Lower leg skin (tissue), 3 donors: ENCODE measurements around the gene SIPA1.

Experiments used
- POLR2A ChIP-seq, 2 donors: fragments of 450-650 bp; IDR thresholded peaks; one replicate each; pipeline ENCODE4 v1.6.1; 2016 to 2017; ENCODE audit warnings: antibody characterized with exemption in 2 of 2, mild to moderate bottlenecking in 1 of 2, moderate library complexity in 1 of 2
- TF ChIP-seq, protein P1 (sequence below), 3 donors: fragments of 450-650 bp; IDR thresholded peaks; one replicate each; pipeline ENCODE4 v1.5.1; 2016; ENCODE audit warnings: antibody characterized with exemption in 3 of 3, mild to moderate bottlenecking in 3 of 3, moderate library complexity in 2 of 3

DNA sequence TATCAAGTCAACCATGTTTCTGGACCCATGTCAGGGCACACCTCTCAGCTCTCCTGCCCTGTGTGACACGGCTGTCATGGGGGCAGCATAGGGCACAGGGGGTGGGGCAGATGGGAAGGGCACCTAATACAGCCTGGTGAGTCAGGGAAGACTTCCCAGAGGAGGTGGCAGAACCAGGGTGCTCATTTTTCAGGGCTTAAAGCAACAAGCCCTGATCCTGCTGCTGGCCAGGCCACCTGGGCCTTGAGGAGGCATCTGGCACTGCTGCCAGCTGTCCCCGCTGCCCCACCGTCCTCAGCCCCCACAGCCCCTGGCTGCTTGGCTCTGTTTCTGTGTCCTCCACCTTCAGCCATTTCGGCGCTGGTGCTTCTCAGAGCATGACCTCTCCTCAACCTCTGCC, 28.2 kb upstream of the SIPA1 start:
- TF ChIP-seq, protein P1, sequence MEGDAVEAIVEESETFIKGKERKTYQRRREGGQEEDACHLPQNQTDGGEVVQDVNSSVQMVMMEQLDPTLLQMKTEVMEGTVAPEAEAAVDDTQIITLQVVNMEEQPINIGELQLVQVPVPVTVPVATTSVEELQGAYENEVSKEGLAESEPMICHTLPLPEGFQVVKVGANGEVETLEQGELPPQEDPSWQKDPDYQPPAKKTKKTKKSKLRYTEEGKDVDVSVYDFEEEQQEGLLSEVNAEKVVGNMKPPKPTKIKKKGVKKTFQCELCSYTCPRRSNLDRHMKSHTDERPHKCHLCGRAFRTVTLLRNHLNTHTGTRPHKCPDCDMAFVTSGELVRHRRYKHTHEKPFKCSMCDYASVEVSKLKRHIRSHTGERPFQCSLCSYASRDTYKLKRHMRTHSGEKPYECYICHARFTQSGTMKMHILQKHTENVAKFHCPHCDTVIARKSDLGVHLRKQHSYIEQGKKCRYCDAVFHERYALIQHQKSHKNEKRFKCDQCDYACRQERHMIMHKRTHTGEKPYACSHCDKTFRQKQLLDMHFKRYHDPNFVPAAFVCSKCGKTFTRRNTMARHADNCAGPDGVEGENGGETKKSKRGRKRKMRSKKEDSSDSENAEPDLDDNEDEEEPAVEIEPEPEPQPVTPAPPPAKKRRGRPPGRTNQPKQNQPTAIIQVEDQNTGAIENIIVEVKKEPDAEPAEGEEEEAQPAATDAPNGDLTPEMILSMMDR (IDR thresholded peaks at IDR 0.05), result no peak
- TF ChIP-seq POLR2A (IDR thresholded peaks at IDR 0.05), result no peak
